ENCODE results near the gene CHRNA3. TPM values are rescaled to one million over a fixed set of nuclear protein-coding genes. Genes with fewer than 3 reads are reported as not detected.
A peak's percentile ranks its signal among the peaks of the same experiment; 100 is the strongest.

Gene CHRNA3
- total and polyA plus RNA-seq, 7 donors, result 0.01 to 0.17 (median 0.05) TPM; not detected in 3

- 87 to 90% (median 89%) methylated on average over 8 of the region's 8 CpGs for WGBS, 3 donors
Measured at GRCh38 chr15:78618064-78618463, 2.7 kb downstream of the CHRNA3 start.

GRCh38 chr15:78617516-78617915, 3.3 kb downstream of the CHRNA3 start:
- Histone ChIP-seq H3K9me3 (no peaks in the 10 kb centered on the region), H3K27me3 (ENCODE audit: insufficient read depth in 3 of 3, low read length in 2 of 3) (peaks cover 0 to 36% (median 17%) of the 10 kb centered on the region in 3 donors), H3K36me3 (ENCODE audit: insufficient read depth in 1 of 2, low read depth in 1 of 2) (no peaks in the 10 kb centered on the region), H3K4me3 (no peak overlapping the region), H3K27ac (no peak overlapping the region), H3K4me1 (peaks cover 7% of the 10 kb centered on the region)
- intact Hi-C loops (cut with DNase I), result loop anchor here in 1 of 2 donors (5.0 kb wide), 1 partner anchor 135 kb away; no protein-coding TSS in a partner anchor
- 58 to 70% (median 69%) methylated on average over 5 of the region's 5 CpGs for WGBS, 3 donors
- no peak for TF ChIP-seq CTCF (IDR thresholded peaks at IDR 0.05)
- no peak for ATAC-seq
- no peak for DNase-seq

More at GRCh38 chr15:78618064-78618463, 2.7 kb downstream of the CHRNA3 start:
- TF ChIP-seq CTCF (IDR thresholded peaks at IDR 0.05), result no peak
- no peak overlapping the region for H3K4me3 ChIP-seq
- H3K4me1 ChIP-seq, result peaks cover 7% of the 10 kb centered on the region
- no peak overlapping the region for H3K27ac ChIP-seq
- ATAC-seq (peak in 1 of 4 donors; percentile 18), DNase-seq (no peak)
- no peaks in the 10 kb centered on the region for H3K36me3 ChIP-seq (ENCODE audit: insufficient read depth in 1 of 2, low read depth in 1 of 2)
- intact Hi-C loops (cut with DNase I), result loop anchor here (2.0 to 5.0 kb wide), 3 partner anchors 91 to 134 kb away; no protein-coding TSS in a partner anchor
- no peaks in the 10 kb centered on the region for H3K9me3 ChIP-seq
- H3K27me3 ChIP-seq (ENCODE audit: insufficient read depth in 3 of 3, low read length in 2 of 3), result peaks cover 0 to 36% (median 17%) of the 10 kb centered on the region in 3 donors

GRCh38 chr15:78617076-78617475, 3.7 kb downstream of the CHRNA3 start:
- TF ChIP-seq CTCF (IDR thresholded peaks at IDR 0.05), result no peak
- Histone ChIP-seq H3K4me1 (peaks cover 7% of the 10 kb centered on the region), H3K4me3 (no peak overlapping the region), H3K9me3 (no peaks in the 10 kb centered on the region), H3K36me3 (ENCODE audit: insufficient read depth in 1 of 2, low read depth in 1 of 2) (no peaks in the 10 kb centered on the region), H3K27me3 (ENCODE audit: insufficient read depth in 3 of 3, low read length in 2 of 3) (peaks cover 0 to 32% (median 17%) of the 10 kb centered on the region in 3 donors), H3K27ac (no peak overlapping the region)
- no peak for ATAC-seq
- intact Hi-C loops (cut with DNase I), result loop anchor here in 1 of 2 donors (5.0 kb wide), 1 partner anchor 135 kb away; no protein-coding TSS in a partner anchor
- DNase-seq, result no peak
- 69 to 84% (median 75%) methylated on average over 7 of the region's 7 CpGs for WGBS, 3 donors

- no peak overlapping the region for H3K27ac ChIP-seq
- no peak for TF ChIP-seq CTCF (IDR thresholded peaks at IDR 0.05)
- intact Hi-C loops (cut with DNase I), result loop anchor here in 1 of 2 donors (5.0 kb wide), 1 partner anchor 136 kb away; no protein-coding TSS in a partner anchor
Measured at GRCh38 chr15:78616506-78616905, 4.3 kb downstream of the CHRNA3 start.

More at GRCh38 chr15:78616506-78616905, 4.3 kb downstream of the CHRNA3 start:
- Histone ChIP-seq H3K4me1 (peaks cover 7% of the 10 kb centered on the region), H3K27me3 (ENCODE audit: insufficient read depth in 3 of 3, low read length in 2 of 3) (peaks cover 0 to 26% (median 15%) of the 10 kb centered on the region in 3 donors), H3K36me3 (ENCODE audit: insufficient read depth in 1 of 2, low read depth in 1 of 2) (no peaks in the 10 kb centered on the region), H3K4me3 (no peak overlapping the region), H3K9me3 (no peaks in the 10 kb centered on the region)
- 73 to 79% (median 75%) methylated on average over 2 of the region's 2 CpGs for WGBS, 3 donors
- no peak for ATAC-seq
- DNase-seq, result no peak
